ENCODE results near the gene RBM19.

RBM19 gene

GRCh38 chr12:113798552-113798951 is 167.6 kb downstream of the RBM19 start:
- DNase-seq: no peak

- no peak for DNase-seq
Measured at GRCh38 chr12:113797535-113797868, 168.6 kb downstream of the RBM19 start.

GRCh38 chr12:113796852-113797534 is 169.1 kb downstream of the RBM19 start:
- no peak for DNase-seq

GRCh38 chr12:113796066-113796827 is 169.9 kb downstream of the RBM19 start:
- DNase-seq: no peak

- DNase-seq: no peak
Measured at GRCh38 chr12:113795445-113795844, 170.7 kb downstream of the RBM19 start.

GRCh38 chr12:113794774-113795173 is 171.4 kb downstream of the RBM19 start:
- DNase-seq: no peak

GRCh38 chr12:113793250-113793649 is 172.9 kb downstream of the RBM19 start:
- DNase-seq: no peak

GRCh38 chr12:113792450-113792849 is 173.7 kb downstream of the RBM19 start:
- DNase-seq: no peak

- no peak for DNase-seq
Measured at GRCh38 chr12:113788020-113788856, 177.9 kb downstream of the RBM19 start.

- DNase-seq: no peak
Measured at GRCh38 chr12:113786107-113786506, 180.0 kb downstream of the RBM19 start.

- DNase-seq: no peak
Measured at GRCh38 chr12:113783811-113784210, 182.3 kb downstream of the RBM19 start.

- no peak for DNase-seq
Measured at GRCh38 chr12:113782873-113783272, 183.3 kb downstream of the RBM19 start.

- no peak for DNase-seq
Measured at GRCh38 chr12:113781415-113782198, 184.5 kb downstream of the RBM19 start.

- DNase-seq: no peak
Measured at GRCh38 chr12:113779774-113780173, 186.4 kb downstream of the RBM19 start.

- DNase-seq: no peak
Measured at GRCh38 chr12:113778432-113779132, 187.5 kb downstream of the RBM19 start.

- DNase-seq: no peak
Measured at GRCh38 chr12:113777751-113778150, 188.4 kb downstream of the RBM19 start.

GRCh38 chr12:113776536-113776935 is 189.6 kb downstream of the RBM19 start:
- DNase-seq: no peak

GRCh38 chr12:113774526-113774925 is 191.6 kb downstream of the RBM19 start:
- DNase-seq: no peak

- DNase-seq: no peak
Measured at GRCh38 chr12:113772505-113773030, 193.6 kb downstream of the RBM19 start.

- DNase-seq: no peak
Measured at GRCh38 chr12:113770389-113770865, 195.7 kb downstream of the RBM19 start.

- no peak for DNase-seq
Measured at GRCh38 chr12:113769305-113769704, 196.8 kb downstream of the RBM19 start.

- DNase-seq: no peak
Measured at GRCh38 chr12:113768850-113769249, 197.3 kb downstream of the RBM19 start.
